ENCODE data around the gene MATN1. TPM values are rescaled to one million over a fixed set of nuclear protein-coding genes. Genes with fewer than 3 reads are reported as not detected.
"Not testable (repeated sequence)": the region's sequence is repeated elsewhere in the genome, so short reads cannot be mapped to it uniquely, and the experiment has no call there.

The MATN1 gene
- total RNA-seq (under 1 TPM; 0.50 to 0.79 TPM), polyA plus RNA-seq (ENCODE audit: insufficient read length in 2 of 2) (1 to 10 TPM in 1 of 2 donors, under 1 TPM in 1; 0.97 to 1.4 TPM)
- long read RNA-seq, donor 1 = 0 reads
- long read RNA-seq, donor 2 = 0 reads
- long read RNA-seq, donor 3 = 0 reads
- long read RNA-seq, donor 4, partial matches to known transcripts = 0 of 1 reads
- long read RNA-seq, donor 4, other reads (novel, unspliced or antisense) = 0 of 1 reads

GRCh38 chr1:30723331-30723755 lies at the start of gene MATN1:
Gene MATN1, minus strand, starts transcription at chr1:30723585. Its CDS starts 34 bp downstream, at chr1:30723551.
- Histone ChIP-seq H3K4me1 (ENCODE audit: control insufficient read depth, insufficient read depth, low read length) (peaks cover 64% of the 10 kb centered on the region), H3K9me3 (ENCODE audit: control insufficient read depth, insufficient read depth, low read length) (no peaks in the 10 kb centered on the region), H3K27ac (ENCODE audit: low read depth, low read length) (no peak within 1 kb of the TSS), H3K27me3 (ENCODE audit: control insufficient read depth, insufficient read depth, low read length) (no peaks in the 10 kb centered on the region), H3K4me3 (ENCODE audit: low read depth, low read length) (no peak within 1 kb of the TSS), H3K36me3 (ENCODE audit: control insufficient read depth, insufficient read depth, low read length) (peaks cover 2% of the 10 kb centered on the region)
- WGBS (ENCODE audit: insufficient coverage) = 81% methylated on average over 14 of the region's 14 CpGs
- DNase-seq (ENCODE audit: low read depth in 4 of 6, low spot score in 6 of 6) = no peak

- Histone ChIP-seq H3K4me1 (ENCODE audit: control insufficient read depth, insufficient read depth, low read length) (peaks cover 14% of the 10 kb centered on the region), H3K4me3 (ENCODE audit: low read depth, low read length) (no peak overlapping the region), H3K36me3 (ENCODE audit: control insufficient read depth, insufficient read depth, low read length) (no peaks in the 10 kb centered on the region), H3K27ac (ENCODE audit: low read depth, low read length) (no peak overlapping the region), H3K9me3 (ENCODE audit: control insufficient read depth, insufficient read depth, low read length) (no peaks in the 10 kb centered on the region), H3K27me3 (ENCODE audit: control insufficient read depth, insufficient read depth, low read length) (no peaks in the 10 kb centered on the region)
- 90% methylated on average over 4 of the region's 6 CpGs for WGBS (ENCODE audit: insufficient coverage)
- DNase-seq (ENCODE audit: low read depth in 4 of 6, low spot score in 6 of 6) = no peak
These were observed 47.6 kb upstream of the MATN1 start for GRCh38 chr1:30771005-30771404.

- DNase-seq (ENCODE audit: low read depth in 4 of 6, low spot score in 6 of 6) = peak in 1 of 6 donors; percentile 72
- no peak overlapping the region for H3K4me3 ChIP-seq (ENCODE audit: low read depth, low read length)
- H3K4me1 ChIP-seq (ENCODE audit: control insufficient read depth, insufficient read depth, low read length) = peaks cover 11% of the 10 kb centered on the region
- WGBS (ENCODE audit: insufficient coverage) = 83% methylated on average over 9 of the region's 10 CpGs
- no peaks in the 10 kb centered on the region for H3K9me3 ChIP-seq (ENCODE audit: control insufficient read depth, insufficient read depth, low read length)
- H3K27ac ChIP-seq (ENCODE audit: low read depth, low read length) = peak overlapping the region; percentile 49
- H3K27me3 ChIP-seq (ENCODE audit: control insufficient read depth, insufficient read depth, low read length) = no peaks in the 10 kb centered on the region
- no peaks in the 10 kb centered on the region for H3K36me3 ChIP-seq (ENCODE audit: control insufficient read depth, insufficient read depth, low read length)
These were observed 46.8 kb upstream of the MATN1 start for GRCh38 chr1:30770150-30770549.

- no peak overlapping the region for H3K27ac ChIP-seq (ENCODE audit: low read depth, low read length)
- 76% methylated on average over 20 of the region's 20 CpGs for WGBS (ENCODE audit: insufficient coverage)
These were observed 45.7 kb upstream of the MATN1 start for GRCh38 chr1:30768830-30769718.

GRCh38 chr1:30768159-30768829 lies 44.9 kb upstream of the MATN1 start:
- H3K4me3 ChIP-seq (ENCODE audit: low read depth, low read length) = no peak overlapping the region
- 73% methylated on average over 3 of the region's 9 CpGs for WGBS (ENCODE audit: insufficient coverage)
- no peaks in the 10 kb centered on the region for H3K9me3 ChIP-seq (ENCODE audit: control insufficient read depth, insufficient read depth, low read length)
- H3K27me3 ChIP-seq (ENCODE audit: control insufficient read depth, insufficient read depth, low read length) = no peaks in the 10 kb centered on the region
- no peak for DNase-seq (ENCODE audit: low read depth in 4 of 6, low spot score in 6 of 6)
- H3K27ac ChIP-seq (ENCODE audit: low read depth, low read length) = no peak overlapping the region
- H3K36me3 ChIP-seq (ENCODE audit: control insufficient read depth, insufficient read depth, low read length) = no peaks in the 10 kb centered on the region
- peaks cover 18% of the 10 kb centered on the region for H3K4me1 ChIP-seq (ENCODE audit: control insufficient read depth, insufficient read depth, low read length)

More at GRCh38 chr1:30768830-30769718, 45.7 kb upstream of the MATN1 start:
- DNase-seq (ENCODE audit: low read depth in 4 of 6, low spot score in 6 of 6) = no peak
- Histone ChIP-seq H3K4me3 (ENCODE audit: low read depth, low read length) (no peak overlapping the region), H3K9me3 (ENCODE audit: control insufficient read depth, insufficient read depth, low read length) (no peaks in the 10 kb centered on the region), H3K36me3 (ENCODE audit: control insufficient read depth, insufficient read depth, low read length) (no peaks in the 10 kb centered on the region), H3K27me3 (ENCODE audit: control insufficient read depth, insufficient read depth, low read length) (no peaks in the 10 kb centered on the region), H3K4me1 (ENCODE audit: control insufficient read depth, insufficient read depth, low read length) (peaks cover 11% of the 10 kb centered on the region)

GRCh38 chr1:30766948-30767347 lies 43.6 kb upstream of the MATN1 start:
- not testable (repeated sequence) for H3K9me3 ChIP-seq (ENCODE audit: control insufficient read depth, insufficient read depth, low read length); H3K27ac ChIP-seq (ENCODE audit: low read depth, low read length); H3K27me3 ChIP-seq (ENCODE audit: control insufficient read depth, insufficient read depth, low read length); H3K36me3 ChIP-seq (ENCODE audit: control insufficient read depth, insufficient read depth, low read length); H3K4me3 ChIP-seq (ENCODE audit: low read depth, low read length); DNase-seq (ENCODE audit: low read depth in 4 of 6, low spot score in 6 of 6)
- peaks cover 28% of the 10 kb centered on the region for H3K4me1 ChIP-seq (ENCODE audit: control insufficient read depth, insufficient read depth, low read length)
- WGBS (ENCODE audit: insufficient coverage) = 94% methylated on average over 5 of the region's 8 CpGs

- Histone ChIP-seq H3K4me3 (ENCODE audit: low read depth, low read length) (no peak overlapping the region), H3K27ac (ENCODE audit: low read depth, low read length) (no peak overlapping the region), H3K36me3 (ENCODE audit: control insufficient read depth, insufficient read depth, low read length) (no peaks in the 10 kb centered on the region), H3K4me1 (ENCODE audit: control insufficient read depth, insufficient read depth, low read length) (peaks cover 35% of the 10 kb centered on the region), H3K27me3 (ENCODE audit: control insufficient read depth, insufficient read depth, low read length) (no peaks in the 10 kb centered on the region), H3K9me3 (ENCODE audit: control insufficient read depth, insufficient read depth, low read length) (no peaks in the 10 kb centered on the region)
- WGBS (ENCODE audit: insufficient coverage) = 92% methylated on average over 12 of the region's 15 CpGs
- no peak for DNase-seq (ENCODE audit: low read depth in 4 of 6, low spot score in 6 of 6)
These were observed 42.4 kb upstream of the MATN1 start for GRCh38 chr1:30765556-30766434.

GRCh38 chr1:30764939-30765555 lies 41.7 kb upstream of the MATN1 start:
- no peak for DNase-seq (ENCODE audit: low read depth in 4 of 6, low spot score in 6 of 6)
- no peaks in the 10 kb centered on the region for H3K9me3 ChIP-seq (ENCODE audit: control insufficient read depth, insufficient read depth, low read length)
- H3K27me3 ChIP-seq (ENCODE audit: control insufficient read depth, insufficient read depth, low read length) = no peaks in the 10 kb centered on the region
- peaks cover 38% of the 10 kb centered on the region for H3K4me1 ChIP-seq (ENCODE audit: control insufficient read depth, insufficient read depth, low read length)
- H3K36me3 ChIP-seq (ENCODE audit: control insufficient read depth, insufficient read depth, low read length) = no peaks in the 10 kb centered on the region
- H3K27ac ChIP-seq (ENCODE audit: low read depth, low read length) = no peak overlapping the region
- H3K4me3 ChIP-seq (ENCODE audit: low read depth, low read length) = no peak overlapping the region
- WGBS (ENCODE audit: insufficient coverage) = 90% methylated on average over 15 of the region's 18 CpGs
